ENCODE measurements around the gene SLC48A1. TPM values are rescaled to one million over a fixed set of nuclear protein-coding genes. Genes with fewer than 3 reads are reported as not detected.
A peak's percentile ranks its signal among the peaks of the same experiment; 100 is the strongest.

Gene SLC48A1
- total RNA-seq, 4 donors from 2014 or later, result 14.9 to 21.5 (median 15.9) TPM

DNA sequence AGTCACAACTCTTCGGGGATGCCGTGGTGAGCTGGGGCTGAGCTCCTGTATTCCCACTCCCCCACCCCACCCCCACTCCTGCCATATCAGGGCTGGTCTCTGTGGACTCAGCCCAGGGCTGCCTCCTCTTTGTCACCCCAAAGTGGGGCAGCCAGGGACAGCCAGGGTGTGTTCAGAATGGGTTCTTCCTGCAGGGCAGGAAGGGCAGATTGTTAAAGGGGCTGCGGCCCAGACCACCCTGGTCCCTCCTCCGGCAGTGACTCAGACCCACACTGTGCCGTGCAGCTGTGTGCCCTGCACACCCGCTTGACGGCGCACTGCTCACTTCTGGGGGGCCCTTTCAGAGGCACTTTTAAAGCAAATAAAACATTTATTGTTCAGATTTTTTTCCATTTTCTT lies 9.3 kb downstream of the SLC48A1 start:
- TF ChIP-seq POLR2A (IDR thresholded peaks at IDR 0.05) (no peak), CTCF (IDR thresholded peaks at IDR 0.05) (no peak)
- Histone ChIP-seq H3K9me3 (no peaks in the 10 kb centered on the region), H3K4me1 (peaks cover 0 to 5% (median 0%) of the 10 kb centered on the region in 4 donors), H3K27ac (no peak overlapping the region), H3K27me3 (no peaks in the 10 kb centered on the region), H3K4me3 (no peak overlapping the region), H3K36me3 (peaks cover 0 to 60% (median 0%) of the 10 kb centered on the region in 3 donors)
- no peak for DNase-seq

- Histone ChIP-seq H3K36me3 (peaks cover 0 to 68% (median 0%) of the 10 kb centered on the region in 3 donors), H3K9me3 (no peaks in the 10 kb centered on the region), H3K27me3 (no peaks in the 10 kb centered on the region), H3K4me3 (no peak overlapping the region), H3K4me1 (no peaks in the 10 kb centered on the region), H3K27ac (no peak overlapping the region)
- no peak for TF ChIP-seq CTCF (IDR thresholded peaks at IDR 0.05)
- DNase-seq, result no peak
Observed at GRCh38 chr12:47783024-47783755, 10.2 kb downstream of the SLC48A1 start.

- DNase-seq, result no peak
- H3K4me3 ChIP-seq, result no peak overlapping the region
- H3K4me1 ChIP-seq, result no peaks in the 10 kb centered on the region
- no peak overlapping the region for H3K27ac ChIP-seq
- TF ChIP-seq POLR2A (IDR thresholded peaks at IDR 0.05) (no peak), CTCF (IDR thresholded peaks at IDR 0.05) (no peak)
- H3K9me3 ChIP-seq, result no peaks in the 10 kb centered on the region
- peaks cover 0 to 77% (median 0%) of the 10 kb centered on the region in 3 donors for H3K36me3 ChIP-seq
- no peaks in the 10 kb centered on the region for H3K27me3 ChIP-seq
Observed at GRCh38 chr12:47783821-47784819, 11.1 kb downstream of the SLC48A1 start.

DNA sequence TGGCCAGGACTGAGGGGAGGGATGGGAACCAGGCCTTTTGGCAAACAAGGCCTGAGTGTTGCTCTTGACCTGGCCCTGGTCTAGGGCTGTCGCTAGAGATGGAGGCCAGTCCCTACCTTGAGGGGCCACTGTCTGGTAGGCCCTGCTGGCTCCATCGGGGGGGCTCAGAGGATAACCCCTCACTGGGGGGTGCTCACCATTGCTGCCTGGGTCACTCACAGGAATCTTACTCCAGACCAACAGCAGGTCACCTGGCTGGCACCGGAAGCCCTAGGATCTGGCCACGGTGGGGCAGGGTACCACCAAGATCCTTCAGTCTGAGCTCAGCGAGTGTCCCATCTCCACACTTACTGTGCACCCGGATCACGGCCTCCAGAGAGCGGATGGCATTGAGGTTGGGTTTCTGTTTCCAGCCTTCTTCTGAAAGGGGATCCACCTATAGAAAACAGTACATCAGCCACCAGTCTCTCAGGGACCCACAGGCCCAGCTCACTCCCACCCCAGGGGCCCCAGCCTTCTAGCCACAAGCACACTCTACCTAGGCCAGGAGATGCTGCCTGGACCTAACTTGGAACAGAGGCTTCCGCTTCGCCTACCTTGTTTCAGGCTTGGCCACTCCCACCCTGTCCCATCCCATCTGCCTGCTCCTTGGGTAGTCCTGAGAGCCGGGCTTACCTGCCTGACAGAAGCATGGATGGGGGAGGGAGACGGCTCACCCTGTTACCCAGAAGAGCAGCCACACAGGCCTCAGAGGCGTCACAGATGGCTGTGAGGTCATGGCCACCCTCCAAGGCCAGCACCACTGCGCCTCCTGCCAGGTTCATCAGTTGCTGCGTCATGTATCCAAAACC lies 12.2 kb downstream of the SLC48A1 start:
- H3K4me3 ChIP-seq, result no peak overlapping the region
- H3K27ac ChIP-seq, result peak overlapping the region in 2 of 4 donors; percentile 17 to 38
- TF ChIP-seq CTCF (IDR thresholded peaks at IDR 0.05), result no peak
- TF ChIP-seq POLR2A (IDR thresholded peaks at IDR 0.05), result no peak
- H3K36me3 ChIP-seq, result peaks cover 0 to 88% (median 0%) of the 10 kb centered on the region in 3 donors
- no peaks in the 10 kb centered on the region for H3K4me1 ChIP-seq
- no peaks in the 10 kb centered on the region for H3K9me3 ChIP-seq
- DNase-seq, result no peak
- H3K27me3 ChIP-seq, result no peaks in the 10 kb centered on the region
